DMS79 treated with DMSO at 0.1 percent for 48 hours (cell line): ENCODE results near the gene ZDHHC14.

Experiments used
- DNase-seq: peaks from one replicate; lab custom pipeline; 2025; lab: John Stamatoyannopoulos, UW

ZDHHC14 gene

DNA sequence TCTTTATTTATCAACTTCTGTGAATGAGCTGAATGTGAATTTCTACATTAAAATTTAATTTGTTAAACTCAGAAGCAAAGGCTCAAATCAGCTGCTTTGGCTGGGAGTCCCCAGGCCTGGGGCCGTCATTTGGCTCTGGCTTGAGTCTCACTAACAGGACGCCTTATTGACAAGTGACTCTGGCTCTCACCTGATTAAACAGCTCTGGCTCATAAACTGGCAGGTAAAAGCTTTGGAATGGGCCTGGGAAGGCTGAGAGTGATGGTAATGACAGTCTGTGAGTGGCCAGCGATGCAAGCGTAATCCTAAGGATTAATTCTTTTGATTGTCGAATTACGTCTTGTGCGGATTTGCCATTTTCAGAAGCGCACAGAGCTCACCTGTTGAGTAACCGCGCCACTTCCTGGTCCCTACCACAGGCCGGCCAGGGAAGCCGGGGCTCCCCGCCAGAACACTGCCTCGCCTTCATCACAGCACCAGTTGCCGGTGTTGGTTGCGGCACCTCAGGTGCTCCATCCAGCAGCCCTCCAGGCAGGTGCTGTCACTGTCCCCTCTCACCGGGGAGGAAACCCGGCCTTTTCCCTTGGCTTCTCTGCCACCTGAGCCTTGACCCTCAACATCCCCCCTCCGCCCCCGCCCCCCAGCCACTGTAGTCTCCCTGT is 110.7 kb downstream of the ZDHHC14 start:
- DNase-seq = no peak

DNA sequence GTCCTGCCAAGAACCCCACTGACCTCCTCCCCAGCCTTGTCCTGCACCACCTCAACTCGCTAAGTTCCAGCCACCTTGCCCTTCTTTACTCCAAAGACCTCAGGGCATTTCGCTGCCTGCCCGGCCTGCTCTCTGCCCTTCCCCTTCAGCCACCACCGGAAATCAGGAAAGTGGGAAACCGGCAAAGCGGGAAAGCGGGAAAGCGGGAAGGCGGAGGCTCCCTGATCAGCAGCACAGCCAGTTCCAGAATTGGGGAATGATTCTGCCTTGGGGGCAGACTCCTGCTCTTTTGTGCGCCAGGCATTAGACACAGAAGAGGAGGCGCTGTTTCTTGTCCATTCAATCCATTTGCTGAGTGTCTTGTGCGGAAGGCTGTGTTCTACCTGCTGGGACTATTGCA is 111.3 kb downstream of the ZDHHC14 start:
- no peak for DNase-seq

DNA sequence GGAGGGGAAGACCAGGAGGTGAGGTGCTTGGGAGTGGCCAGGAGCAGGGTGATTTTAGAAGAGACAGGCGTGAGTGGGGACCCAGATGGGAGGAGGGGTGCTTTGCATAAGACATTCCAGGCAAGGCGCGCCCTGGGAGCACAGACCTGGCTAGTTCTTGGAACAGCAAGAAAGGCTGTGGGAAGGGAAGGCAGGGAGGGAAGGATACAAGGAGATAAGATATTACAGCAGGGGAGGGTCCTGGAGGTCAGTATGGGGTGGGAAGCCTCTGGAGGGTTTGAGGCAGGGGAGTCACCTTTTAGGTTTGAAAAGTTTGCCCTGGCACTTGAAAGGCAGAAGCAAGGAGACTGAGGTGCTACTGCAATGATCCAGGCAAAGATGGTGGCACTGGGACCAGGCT is 111.8 kb downstream of the ZDHHC14 start:
- no peak for DNase-seq

DNA sequence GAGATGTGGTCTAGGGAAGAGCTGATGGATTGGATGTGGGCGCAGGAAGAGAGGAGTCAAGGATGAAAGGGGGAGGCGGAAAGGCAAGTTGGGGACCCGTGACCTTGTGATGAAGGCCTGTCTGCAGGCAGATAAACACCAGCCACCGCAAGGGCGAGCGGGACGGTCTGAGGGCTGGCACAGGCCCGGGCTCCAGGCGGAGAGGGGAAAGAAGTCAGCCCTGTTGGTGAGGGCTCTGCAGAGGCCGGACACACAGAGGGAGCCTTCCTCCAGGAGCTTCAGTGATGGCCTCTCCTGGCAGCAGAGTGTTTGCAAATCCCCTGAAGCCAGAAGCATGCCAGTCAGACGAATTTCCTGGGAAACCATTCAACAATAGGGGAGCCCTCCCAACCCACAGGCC is 112.2 kb downstream of the ZDHHC14 start:
- DNase-seq = no peak

DNA sequence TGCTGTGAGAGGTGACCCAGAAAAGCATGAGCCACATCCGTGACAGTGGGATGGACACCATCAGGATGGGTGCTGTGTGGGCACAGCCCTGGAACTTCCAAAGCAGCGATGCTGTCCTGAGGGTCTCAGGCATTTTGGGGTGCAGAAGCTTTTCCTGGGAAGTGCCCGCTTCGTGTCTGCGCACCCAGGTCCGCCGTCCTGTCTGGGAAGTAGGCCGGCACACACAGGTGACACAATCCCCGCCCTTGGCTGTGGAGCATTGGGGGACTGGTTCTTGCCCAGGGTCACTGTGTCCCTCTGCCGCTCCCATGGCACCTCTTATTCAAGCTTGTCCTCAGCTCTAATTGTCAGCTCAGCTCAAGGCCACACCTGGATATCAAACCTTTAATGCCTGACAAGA is 112.6 kb downstream of the ZDHHC14 start:
- no peak for DNase-seq

DNA sequence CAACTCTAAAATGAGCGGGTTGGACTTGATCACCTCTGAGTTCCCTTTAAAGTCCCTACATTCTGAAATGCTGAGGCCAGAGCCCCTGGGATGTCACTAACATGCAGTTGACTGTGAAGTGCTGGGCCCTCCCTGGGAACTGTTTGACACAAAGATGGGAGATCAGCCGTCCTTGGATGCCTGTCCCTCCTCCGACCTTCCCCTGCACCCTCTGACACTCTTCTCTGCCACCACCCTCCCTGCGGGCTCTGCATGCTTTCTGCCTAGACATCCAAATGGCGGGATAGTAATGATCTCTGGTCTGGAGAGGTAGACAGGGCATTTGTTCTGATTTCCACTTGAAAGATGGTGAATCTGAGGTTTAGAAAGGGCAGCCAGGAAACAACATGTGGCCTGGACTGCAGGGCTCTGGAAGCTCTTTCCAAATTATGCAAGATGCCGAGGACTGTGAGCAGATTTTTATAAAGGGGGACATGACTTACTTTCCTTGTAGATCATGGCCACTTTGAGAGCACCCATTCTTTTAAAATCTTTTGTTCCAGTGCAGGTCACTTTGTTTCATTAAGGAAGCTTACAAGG is 113.2 kb downstream of the ZDHHC14 start:
- no peak for DNase-seq

DNA sequence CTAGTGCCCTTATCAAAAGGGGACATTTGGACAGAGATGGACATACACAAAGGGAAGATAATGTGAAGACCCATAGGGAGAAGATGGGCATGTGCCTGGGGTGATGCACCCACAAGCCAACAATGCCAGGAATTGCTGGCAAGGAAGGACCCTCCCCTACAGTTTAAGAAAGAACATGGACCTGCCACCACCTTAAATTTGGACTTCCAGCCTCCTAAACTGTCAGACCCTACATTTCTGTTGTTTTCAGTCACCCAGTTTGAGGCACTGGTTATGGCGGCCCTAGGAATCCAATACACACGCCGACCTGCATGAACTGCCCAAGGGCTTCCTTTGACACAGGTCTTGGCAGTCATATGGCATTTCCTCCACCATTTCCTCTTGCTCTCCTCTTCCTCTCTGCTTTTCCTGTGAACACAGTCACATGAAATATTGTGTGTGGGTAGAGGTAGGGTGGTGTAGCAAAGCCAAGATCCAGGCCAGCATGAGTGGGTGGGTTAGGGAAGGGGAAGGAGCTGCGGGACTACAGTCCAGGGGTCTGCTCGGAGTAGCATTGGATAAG is 115.6 kb downstream of the ZDHHC14 start:
- DNase-seq = no peak

DNA sequence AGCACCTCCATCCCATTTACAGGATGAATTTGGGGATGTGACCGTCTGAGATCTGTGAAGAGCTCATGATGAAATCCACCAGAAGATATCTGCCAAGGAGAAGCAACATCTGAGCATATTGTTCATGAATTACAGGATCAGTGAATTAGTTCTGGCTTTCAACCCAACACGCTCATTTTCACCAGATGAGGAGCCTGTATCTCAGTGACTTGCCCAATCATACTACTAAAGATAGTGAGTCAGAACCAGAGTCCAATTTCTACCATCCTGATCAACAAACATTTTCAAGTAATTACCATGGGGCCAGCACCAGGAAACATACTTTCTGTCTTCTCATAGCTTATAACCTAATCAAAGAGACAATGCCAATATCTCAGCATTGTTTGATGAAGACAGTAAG is 116.6 kb downstream of the ZDHHC14 start:
- no peak for DNase-seq

DNA sequence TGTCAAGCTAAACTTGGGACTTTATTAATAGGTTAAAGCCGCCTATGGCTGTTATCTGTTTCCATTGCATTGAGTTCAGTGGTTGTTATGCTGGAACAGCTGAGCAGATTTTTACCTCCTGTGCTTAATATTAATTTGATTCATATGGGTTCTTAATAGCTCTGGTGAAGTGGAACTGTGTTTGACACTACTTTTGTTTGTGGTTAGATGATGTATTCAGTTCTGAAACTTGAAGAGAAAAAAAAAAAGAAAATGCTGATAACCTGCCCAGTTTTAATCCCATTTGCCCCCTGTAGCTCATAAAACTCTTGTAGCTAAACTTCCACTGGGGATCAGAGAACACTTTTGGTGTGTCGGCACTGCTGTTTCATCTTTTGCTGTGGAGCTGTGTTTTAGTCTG is 117.8 kb downstream of the ZDHHC14 start:
- no peak for DNase-seq

DNA sequence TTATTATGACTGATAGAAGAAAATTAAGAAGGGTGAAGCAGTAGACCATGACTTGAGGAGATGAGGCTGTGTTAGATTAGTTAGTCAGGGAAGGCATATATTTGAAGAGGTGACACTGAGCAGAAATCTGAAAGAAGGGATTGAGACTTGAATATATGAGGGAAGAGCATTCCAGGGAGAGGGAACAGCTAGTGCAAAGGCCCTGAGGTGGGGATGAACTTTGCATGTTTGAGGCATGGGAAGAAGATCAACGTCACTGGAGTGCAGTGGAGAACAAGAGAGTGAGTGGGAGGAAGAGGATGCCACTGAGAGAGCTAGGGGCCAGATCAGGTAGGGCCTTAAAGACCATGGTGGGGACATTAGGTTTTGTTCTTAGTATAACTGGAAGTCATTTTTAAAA is 119.0 kb downstream of the ZDHHC14 start:
- no peak for DNase-seq

DNA sequence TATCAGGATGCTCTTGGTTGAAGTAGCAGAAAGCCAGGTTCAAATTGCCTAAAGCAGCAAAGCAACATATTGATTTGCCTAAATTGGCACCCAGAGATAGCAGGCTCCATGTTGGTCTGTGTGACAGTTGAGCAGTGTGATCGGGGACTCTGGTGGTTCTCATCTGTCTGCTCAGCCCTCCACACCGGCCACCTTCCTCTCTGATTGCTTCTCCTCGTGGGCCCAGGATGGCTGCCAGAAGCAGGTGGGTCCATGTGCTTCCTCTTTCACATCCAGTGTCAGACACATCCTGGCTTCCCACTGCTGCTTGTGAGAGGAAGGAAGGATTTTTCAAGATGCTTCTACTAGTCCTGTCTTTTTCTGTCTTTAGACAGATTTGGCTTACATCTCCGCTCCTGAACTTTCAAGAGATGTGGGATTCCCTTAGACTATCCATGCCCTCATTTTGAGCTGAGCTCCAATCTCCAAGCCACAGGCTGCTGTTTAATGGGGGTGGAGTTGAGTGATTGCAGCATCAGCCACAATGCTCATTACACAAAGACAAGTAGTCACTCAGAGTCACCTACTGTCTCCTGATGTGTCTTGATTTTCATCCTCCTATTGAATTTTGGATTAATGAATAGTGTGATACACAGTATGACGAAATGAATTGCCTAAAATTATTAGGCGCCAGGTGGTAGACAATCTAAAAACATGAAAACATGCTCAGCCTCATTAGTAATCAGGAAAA is 122.2 kb downstream of the ZDHHC14 start:
- no peak for DNase-seq

DNA sequence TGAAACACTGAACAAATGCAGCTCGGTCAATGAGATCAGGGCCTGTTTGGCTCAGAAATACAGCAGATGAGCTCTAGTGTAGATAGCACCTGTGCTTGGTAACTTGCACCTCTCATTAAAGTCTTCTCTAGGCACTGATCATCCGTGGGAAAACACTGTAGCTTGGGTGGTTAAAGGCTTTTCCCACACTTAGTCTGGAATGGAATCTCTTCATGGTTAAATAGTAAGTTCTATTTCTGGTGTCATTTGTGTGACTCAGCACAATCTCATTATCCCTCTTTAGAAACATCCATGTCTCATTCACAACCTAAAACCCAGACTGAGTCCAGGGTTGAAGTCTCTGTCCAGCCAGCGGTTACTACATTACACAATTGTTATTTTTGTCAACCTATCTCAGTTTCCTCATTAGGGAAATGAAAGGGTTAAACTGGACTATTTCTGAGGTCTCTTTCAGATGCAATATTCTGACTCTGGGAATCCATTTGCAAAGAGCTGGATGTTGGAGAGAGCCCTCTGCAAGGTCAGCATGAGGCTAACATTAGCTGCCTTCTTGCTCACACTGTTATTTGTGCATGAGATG is 125.0 kb downstream of the ZDHHC14 start:
- no peak for DNase-seq

DNA sequence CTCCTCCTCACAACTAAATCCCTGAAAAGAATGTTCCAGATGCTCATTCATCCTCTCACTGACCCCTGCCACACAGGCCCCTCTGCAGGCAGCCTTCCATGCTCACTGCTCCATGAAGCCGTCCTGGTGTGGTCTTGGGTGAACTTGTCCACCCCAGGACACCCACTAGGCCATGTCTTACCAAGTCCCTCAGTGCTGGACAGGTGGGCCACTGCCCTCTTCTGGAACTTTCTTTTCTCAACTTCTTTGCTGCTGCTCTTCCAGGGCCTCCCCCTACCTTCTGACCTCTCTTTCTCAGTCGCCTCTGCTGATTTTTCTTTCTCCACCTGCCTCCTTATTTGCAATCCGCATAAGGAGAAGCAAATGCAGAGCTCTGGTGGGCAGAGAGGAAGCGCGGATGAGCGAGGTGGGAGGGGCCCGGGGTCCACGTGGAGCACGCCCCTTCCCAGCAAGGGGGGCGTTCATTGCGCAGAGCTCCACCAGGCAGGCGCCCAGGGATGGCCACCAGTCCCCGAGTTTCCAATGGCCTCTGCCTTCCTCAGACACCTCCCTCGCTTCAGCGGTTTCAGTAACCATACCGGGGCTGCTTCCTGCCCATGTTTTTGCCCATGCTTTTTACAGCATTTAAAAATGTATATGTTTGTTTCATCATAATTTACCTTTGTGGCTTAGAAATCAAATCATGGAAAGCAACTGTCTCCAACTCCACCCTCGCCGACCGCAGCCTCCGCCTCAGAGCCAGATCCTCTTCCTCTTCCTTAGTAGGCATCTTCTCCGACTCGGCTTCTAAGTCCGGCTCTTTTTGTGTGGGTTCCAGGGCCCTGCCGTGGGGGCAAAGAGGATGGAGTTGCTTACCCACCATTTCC is 129.6 kb downstream of the ZDHHC14 start:
- no peak for DNase-seq

DNA sequence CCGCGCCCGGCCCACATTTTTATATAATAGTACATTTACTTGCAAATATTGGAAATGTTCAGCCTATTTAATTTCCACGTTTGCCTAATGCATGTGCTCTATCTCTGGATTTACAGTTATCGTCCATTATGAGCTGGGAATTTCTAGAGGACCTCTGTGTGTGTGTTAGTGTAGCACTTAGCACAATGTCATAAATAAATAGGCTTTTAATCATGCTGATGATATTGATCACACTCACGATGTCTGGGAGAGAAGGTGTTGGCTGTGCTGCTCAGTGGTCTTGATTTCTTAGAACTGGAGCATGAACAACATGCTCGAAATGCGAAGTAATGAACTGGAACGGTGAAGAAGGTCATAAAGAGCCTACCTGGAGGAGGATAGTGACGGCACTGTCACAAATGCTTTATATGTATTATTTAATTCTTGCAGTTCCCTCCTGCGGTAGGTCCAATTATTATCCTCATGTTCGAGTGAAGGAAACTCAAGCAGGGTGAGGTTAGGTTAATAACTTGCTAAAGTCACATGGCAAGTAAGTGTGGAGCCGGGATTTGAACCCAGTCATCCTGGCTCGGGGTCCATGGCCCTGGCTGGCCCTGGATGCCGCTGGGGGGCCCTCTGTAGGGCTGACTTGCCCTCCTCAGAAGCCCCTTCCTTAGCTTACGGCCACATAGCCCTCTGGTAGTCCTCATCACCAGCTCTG is 130.8 kb downstream of the ZDHHC14 start:
- DNase-seq = no peak

DNA sequence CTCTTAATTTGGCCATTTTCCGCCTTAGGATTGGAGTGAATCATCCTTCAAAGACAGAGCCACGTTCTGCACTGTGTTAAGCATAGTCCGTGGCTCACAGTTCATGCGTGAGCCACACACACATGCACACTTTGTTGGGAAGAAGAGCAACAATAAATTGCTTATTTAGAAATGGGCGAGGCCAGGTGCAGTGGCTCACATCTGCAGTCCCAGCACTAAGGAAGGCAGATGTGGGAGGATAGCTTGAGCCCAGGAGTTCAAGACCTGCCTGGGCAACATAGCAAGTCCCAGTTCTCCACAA is 131.3 kb downstream of the ZDHHC14 start:
- no peak for DNase-seq

DNA sequence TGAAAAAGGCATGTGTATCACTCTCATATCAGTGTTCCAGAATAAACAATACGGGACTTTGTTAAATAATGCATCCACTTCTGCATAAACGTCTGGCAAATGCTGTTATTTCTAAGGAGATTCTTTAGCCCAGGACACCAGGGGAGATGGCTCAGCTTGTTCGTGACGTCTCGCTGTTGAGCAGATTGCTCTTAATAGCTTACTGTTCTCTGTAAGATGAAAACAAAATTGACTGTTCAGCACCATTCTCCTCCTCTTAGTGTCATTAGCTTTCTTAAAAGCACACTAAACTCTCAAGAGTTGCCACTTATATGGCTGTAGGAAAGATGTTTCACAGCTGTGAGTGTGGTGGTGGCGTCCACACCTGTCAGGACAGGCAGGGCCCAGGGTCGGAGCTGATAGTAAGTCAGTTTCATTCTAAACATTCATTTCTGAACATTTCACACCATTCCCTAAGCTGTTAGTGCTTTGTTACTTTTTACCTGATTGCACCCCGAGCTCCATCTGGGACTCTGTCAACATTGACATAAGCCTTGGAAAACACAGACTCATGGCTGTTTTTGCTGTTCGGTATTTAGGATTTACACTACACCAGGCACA is 132.1 kb downstream of the ZDHHC14 start:
- no peak for DNase-seq

DNA sequence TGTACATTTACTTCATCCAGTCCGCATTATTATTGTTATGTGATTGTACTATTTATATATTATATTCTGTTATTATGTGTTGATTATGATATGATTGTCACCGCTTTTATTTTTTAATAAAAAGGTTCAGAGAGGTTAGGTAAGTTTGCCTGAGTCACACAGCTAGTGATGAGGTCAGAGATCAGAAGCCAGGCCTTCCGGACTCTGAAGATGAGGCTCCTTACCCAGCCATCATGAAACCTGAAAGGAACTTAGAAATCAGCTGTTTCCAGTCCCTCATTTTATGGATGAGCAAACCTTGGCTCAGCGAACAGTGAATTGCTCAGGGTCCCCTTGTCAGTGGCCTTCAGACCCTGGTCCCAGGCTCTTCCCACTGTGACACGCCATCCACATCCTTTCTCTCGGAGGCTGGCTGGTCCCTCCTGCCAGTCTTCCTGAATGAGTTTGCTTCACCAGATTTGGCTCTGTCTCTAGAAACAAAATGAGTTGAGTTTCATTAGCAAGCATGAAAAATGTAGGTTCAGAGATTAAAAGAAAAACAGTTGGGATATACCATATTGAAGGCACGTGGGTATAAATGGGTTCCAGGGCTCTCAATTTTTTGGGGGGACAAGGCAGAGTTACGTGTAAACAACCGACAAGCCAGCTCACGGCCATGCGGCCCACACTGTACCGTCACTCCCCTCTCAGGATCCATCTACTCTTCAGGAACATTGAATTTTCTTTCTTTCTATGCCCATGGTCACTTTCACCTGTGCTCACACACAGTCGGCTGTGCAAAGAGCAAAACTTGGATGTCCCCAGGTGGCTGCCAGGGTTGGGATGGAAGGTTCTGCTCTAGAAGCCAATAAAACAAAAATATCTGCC is 132.9 kb downstream of the ZDHHC14 start:
- no peak for DNase-seq

DNA sequence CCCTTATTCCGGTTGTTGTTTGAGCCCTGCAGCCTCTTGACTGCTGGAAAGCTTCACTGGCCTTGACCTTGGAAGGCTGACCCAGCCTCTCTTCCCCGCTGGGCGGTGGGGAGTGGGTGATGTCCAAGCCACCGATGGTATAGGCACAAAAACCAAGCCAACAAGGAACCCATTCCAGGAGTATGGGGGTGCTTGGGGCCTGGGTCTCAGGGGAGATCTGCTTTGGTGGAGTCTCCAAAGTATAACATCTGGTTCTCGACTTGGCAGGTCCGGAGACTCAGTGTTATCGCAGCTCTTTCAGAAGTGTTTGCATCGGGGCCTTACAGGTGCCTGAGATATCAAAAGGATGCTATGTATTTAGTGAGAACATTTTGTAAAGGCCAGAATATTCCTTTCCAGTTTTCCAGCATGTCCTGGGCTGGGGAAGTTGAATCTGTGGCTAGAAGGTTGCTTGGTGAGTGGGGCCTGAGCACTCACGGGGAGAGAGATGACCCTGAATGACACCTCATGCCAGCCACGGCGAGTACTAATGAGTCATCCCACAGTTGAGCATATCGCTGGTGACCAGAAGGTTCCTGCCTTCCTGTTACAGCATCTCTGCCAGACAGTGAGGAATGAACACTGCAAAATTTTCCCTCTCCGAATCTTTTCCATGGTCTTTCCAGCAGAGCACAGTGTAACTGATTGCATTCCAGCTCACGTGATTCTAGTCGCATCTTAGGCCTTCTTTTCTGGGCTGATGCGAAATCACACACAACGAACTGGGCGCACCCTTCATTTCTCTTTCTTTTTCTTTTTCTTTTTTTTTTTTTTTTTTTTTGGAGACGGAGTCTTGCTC is 133.9 kb downstream of the ZDHHC14 start:
- no peak for DNase-seq
